T-helper 1 cell treated with Interleukin-12 subunit alpha and Interleukin-12 subunit beta and Interleukin-4 antibody, amounts not matched to agents 30 μg/mL and 1 μg/mL, for 36 hours (primary cell): ENCODE results near the gene SAMD11.
"Not testable (repeated sequence)": the region's sequence is repeated elsewhere in the genome, so short reads cannot be mapped to it uniquely, and the experiment has no call there.

Experiments
- H3K27ac Mint-ChIP-seq: one replicate; pipeline ENCODE4 v1.8.0; 2021; ENCODE audit warnings: mild to moderate bottlenecking, mixed read lengths
- H3K27me3 Mint-ChIP-seq: one replicate; pipeline ENCODE4 v1.8.0; 2021; ENCODE audit warnings: low read depth, mixed read lengths
- H3K36me3 Mint-ChIP-seq: one replicate; pipeline ENCODE4 v1.8.0; 2021; ENCODE audit warnings: low read depth, mixed read lengths
- H3K4me1 Mint-ChIP-seq: one replicate; pipeline ENCODE4 v1.8.0; 2021; ENCODE audit warnings: low read depth, mixed read lengths
- H3K4me3 Mint-ChIP-seq: one replicate; pipeline ENCODE4 v1.8.0; 2021; ENCODE audit warnings: mild to moderate bottlenecking, moderate library complexity, mixed read lengths
- H3K9me3 Mint-ChIP-seq: one replicate; pipeline ENCODE4 v1.8.0; 2021; ENCODE audit warnings: mixed read lengths

The SAMD11 gene

DNA sequence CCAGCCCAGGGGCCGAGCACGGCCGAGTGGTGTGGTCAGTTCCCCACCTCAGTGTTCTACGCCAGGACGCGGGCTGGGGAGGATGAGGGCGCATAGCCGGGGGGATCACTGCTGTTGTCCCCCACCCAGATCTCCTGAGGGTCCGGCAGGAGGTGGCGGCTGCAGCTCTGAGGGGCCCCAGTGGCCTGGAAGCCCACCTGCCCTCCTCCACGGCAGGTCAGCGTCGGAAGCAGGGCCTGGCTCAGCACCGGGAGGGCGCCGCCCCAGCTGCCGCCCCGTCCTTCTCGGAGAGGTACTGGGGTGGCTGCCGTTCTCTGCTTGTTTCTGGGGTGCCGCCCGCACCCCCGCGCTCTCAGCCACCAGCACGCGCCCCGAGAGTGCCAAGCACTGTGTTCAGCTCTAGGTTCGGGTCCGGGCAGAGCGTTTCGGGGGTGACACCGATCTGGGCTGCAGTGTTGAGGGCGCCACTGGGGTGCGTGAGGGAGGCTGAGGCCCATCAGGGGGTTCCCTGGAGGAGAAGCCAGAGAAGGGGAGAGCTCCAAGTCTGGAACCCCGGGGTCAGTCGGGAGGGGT, 17.4 kb downstream of the SAMD11 start:
- H3K27me3 Mint-ChIP-seq: peaks cover 30% of the 10 kb centered on the region
- H3K36me3 Mint-ChIP-seq: peaks cover 8% of the 10 kb centered on the region
- peak overlapping the region; percentile 59 for H3K4me3 Mint-ChIP-seq
- peak overlapping the region; percentile 45 for H3K27ac Mint-ChIP-seq
- no peaks in the 10 kb centered on the region for H3K9me3 Mint-ChIP-seq
- peaks cover 3% of the 10 kb centered on the region for H3K4me1 Mint-ChIP-seq

- Mint-ChIP-seq H3K27me3 (peaks cover 30% of the 10 kb centered on the region), H3K9me3 (no peaks in the 10 kb centered on the region), H3K36me3 (peaks cover 8% of the 10 kb centered on the region), H3K4me1 (peaks cover 3% of the 10 kb centered on the region), H3K4me3 (peak overlapping the region; percentile 59), H3K27ac (no peak overlapping the region)
Observed at GRCh38 chr1:941588-942383, 18.1 kb downstream of the SAMD11 start.

DNA sequence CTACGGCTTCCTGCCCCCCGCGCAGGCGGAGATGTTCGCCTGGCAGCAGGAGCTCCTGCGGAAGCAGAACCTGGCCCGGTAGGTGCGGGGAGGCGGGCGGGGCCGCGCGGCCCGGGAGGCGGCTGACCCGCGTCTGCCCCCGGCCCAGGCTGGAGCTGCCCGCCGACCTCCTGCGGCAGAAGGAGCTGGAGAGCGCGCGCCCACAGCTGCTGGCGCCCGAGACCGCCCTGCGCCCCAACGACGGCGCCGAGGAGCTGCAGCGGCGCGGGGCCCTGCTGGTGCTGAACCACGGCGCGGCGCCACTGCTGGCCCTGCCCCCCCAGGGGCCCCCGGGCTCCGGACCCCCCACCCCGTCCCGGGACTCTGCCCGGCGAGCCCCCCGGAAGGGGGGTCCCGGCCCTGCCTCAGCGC, 18.7 kb downstream of the SAMD11 start:
- no peak overlapping the region for H3K4me3 Mint-ChIP-seq
- H3K36me3 Mint-ChIP-seq: peaks cover 10% of the 10 kb centered on the region
- no peaks in the 10 kb centered on the region for H3K9me3 Mint-ChIP-seq
- peaks cover 3% of the 10 kb centered on the region for H3K4me1 Mint-ChIP-seq
- H3K27ac Mint-ChIP-seq: no peak overlapping the region
- peaks cover 30% of the 10 kb centered on the region for H3K27me3 Mint-ChIP-seq

- Mint-ChIP-seq H3K9me3 (no peaks in the 10 kb centered on the region), H3K36me3 (peaks cover 10% of the 10 kb centered on the region), H3K27me3 (peaks cover 25% of the 10 kb centered on the region), H3K27ac (no peak overlapping the region), H3K4me1 (peaks cover 3% of the 10 kb centered on the region), H3K4me3 (no peak overlapping the region)
Observed at GRCh38 chr1:942864-943533, 19.3 kb downstream of the SAMD11 start.

DNA sequence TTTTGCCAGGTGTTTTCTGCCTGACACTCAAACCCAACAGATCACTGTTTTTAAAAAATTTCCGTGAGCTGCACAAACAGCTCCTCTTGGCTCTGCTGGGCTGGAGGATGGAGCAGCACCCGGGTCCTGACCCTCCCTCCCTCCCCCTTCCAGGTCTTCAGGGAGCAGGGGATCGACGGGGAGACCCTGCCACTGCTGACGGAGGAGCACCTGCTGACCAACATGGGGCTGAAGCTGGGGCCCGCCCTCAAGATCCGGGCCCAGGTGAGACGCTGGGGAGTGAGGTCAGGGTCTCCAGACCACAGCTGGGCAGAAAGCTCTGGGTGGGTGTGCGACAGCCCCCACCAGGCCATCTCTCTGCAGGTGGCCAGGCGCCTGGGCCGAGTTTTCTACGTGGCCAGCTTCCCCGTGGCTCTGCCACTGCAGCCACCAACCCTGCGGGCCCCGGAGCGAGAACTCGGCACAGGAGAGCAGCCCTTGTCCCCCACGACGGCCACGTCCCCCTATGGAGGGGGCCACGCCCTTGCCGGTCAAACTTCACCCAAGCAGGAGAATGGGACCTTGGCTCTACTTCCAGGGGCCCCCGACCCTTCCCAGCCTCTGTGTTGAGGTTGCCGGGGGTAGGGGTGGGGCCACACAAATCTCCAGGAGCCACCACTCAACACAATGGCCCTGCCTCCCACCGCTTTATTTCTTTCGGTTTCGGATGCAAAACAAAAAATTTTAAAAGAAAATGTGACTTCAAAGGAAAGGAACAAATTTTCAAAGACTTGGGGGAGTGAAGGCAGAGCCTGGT, 20.0 kb downstream of the SAMD11 start:
- H3K4me1 Mint-ChIP-seq: peaks cover 3% of the 10 kb centered on the region
- peaks cover 11% of the 10 kb centered on the region for H3K36me3 Mint-ChIP-seq
- H3K27ac Mint-ChIP-seq: no peak overlapping the region
- no peak overlapping the region for H3K4me3 Mint-ChIP-seq
- H3K27me3 Mint-ChIP-seq: peaks cover 20% of the 10 kb centered on the region
- no peaks in the 10 kb centered on the region for H3K9me3 Mint-ChIP-seq

- Mint-ChIP-seq H3K4me3 (no peak overlapping the region), H3K36me3 (peaks cover 13% of the 10 kb centered on the region)
Observed at GRCh38 chr1:944341-945325, 20.9 kb downstream of the SAMD11 start.

GRCh38 chr1:945688-946556, 22.2 kb downstream of the SAMD11 start:
- Mint-ChIP-seq H3K9me3 (no peaks in the 10 kb centered on the region), H3K4me3 (no peak overlapping the region), H3K36me3 (peaks cover 26% of the 10 kb centered on the region), H3K27ac (no peak overlapping the region), H3K4me1 (peaks cover 3% of the 10 kb centered on the region), H3K27me3 (peaks cover 11% of the 10 kb centered on the region)

More at GRCh38 chr1:944341-945325, 20.9 kb downstream of the SAMD11 start:
- Mint-ChIP-seq H3K27me3 (peaks cover 16% of the 10 kb centered on the region), H3K27ac (no peak overlapping the region), H3K9me3 (no peaks in the 10 kb centered on the region), H3K4me1 (peaks cover 3% of the 10 kb centered on the region)

- not testable (repeated sequence) for H3K9me3 Mint-ChIP-seq, H3K4me3 Mint-ChIP-seq, H3K27ac Mint-ChIP-seq, H3K4me1 Mint-ChIP-seq, H3K27me3 Mint-ChIP-seq
- H3K36me3 Mint-ChIP-seq: peaks cover 30% of the 10 kb centered on the region
Observed at GRCh38 chr1:946811-947210, 23.1 kb downstream of the SAMD11 start.

DNA sequence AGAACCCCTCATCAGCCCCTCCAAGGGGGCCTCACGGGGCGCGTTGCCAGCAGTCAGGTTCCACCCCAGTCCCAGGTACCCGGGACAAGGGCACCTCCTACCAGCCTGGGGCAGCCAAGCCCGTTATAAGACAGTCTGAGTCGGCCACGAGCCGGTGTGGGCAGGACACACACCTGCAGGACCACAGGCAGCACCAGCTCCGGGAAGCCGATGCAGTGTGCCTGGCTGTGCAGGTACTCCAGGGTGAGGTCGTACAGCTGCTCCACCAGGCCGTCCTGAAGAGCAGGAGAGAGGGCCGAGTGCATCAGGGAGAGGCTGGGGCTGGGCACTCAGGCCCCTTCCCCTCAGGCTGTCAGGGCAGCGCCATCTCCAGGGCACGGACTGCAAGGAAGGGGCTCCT, 24.2 kb downstream of the SAMD11 start:
- Mint-ChIP-seq H3K4me1 (no peaks in the 10 kb centered on the region), H3K27ac (no peak overlapping the region), H3K9me3 (no peaks in the 10 kb centered on the region), H3K4me3 (no peak overlapping the region), H3K36me3 (peaks cover 30% of the 10 kb centered on the region), H3K27me3 (peaks cover 4% of the 10 kb centered on the region)

DNA sequence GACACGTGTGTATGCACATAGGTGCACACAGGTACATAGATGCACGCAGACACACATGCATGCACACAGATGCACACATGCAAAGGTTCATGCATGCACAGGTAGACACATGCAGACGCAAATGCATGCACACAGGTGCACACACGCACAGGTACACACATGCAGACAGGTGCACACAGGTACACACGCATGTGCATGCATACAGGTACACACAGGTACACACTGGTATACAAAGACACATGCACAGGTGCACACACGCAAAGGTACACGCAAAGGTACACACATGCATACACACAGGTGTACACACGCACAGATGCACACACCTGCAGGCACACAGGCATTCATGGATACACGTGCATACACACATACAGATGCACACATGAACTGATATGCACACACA, 26.5 kb downstream of the SAMD11 start:
- Mint-ChIP-seq H3K4me1 (no peaks in the 10 kb centered on the region), H3K9me3 (no peaks in the 10 kb centered on the region), H3K27ac (no peak overlapping the region), H3K36me3 (peaks cover 40% of the 10 kb centered on the region), H3K27me3 (no peaks in the 10 kb centered on the region), H3K4me3 (no peak overlapping the region)

- Mint-ChIP-seq H3K4me3 (no peak overlapping the region), H3K4me1 (no peaks in the 10 kb centered on the region), H3K9me3 (no peaks in the 10 kb centered on the region), H3K36me3 (peaks cover 37% of the 10 kb centered on the region), H3K27ac (no peak overlapping the region), H3K27me3 (no peaks in the 10 kb centered on the region)
Observed at GRCh38 chr1:950881-951280, 27.2 kb downstream of the SAMD11 start.

DNA sequence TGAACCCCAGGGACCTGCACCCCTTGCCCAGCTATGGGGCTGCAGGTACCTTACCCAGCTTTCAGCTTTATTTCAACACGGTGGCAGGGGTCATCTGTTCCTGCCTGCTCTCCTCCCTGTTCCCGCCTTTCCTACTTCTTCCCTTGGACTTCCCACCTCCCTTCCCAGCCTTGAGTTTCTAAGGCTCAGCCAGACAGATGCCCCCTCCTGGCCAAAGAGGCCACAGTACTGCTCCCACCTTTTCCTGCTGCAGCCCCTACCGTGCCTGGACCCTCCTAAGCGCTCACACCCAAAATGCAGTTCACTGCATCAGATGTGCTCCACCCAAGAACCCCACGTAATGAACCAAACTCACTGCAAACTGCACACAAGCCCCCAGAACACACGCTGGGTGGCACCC, 27.6 kb downstream of the SAMD11 start:
- Mint-ChIP-seq H3K27ac (no peak overlapping the region), H3K36me3 (peaks cover 36% of the 10 kb centered on the region)

GRCh38 chr1:952201-952600, 28.5 kb downstream of the SAMD11 start:
- H3K4me1 Mint-ChIP-seq: no peaks in the 10 kb centered on the region
- H3K36me3 Mint-ChIP-seq: peaks cover 35% of the 10 kb centered on the region
- no peaks in the 10 kb centered on the region for H3K27me3 Mint-ChIP-seq
- no peaks in the 10 kb centered on the region for H3K9me3 Mint-ChIP-seq
- no peak overlapping the region for H3K4me3 Mint-ChIP-seq
- no peak overlapping the region for H3K27ac Mint-ChIP-seq

More for the DNA sequence above, 27.6 kb downstream of the SAMD11 start:
- Mint-ChIP-seq H3K4me1 (no peaks in the 10 kb centered on the region), H3K9me3 (no peaks in the 10 kb centered on the region), H3K27me3 (no peaks in the 10 kb centered on the region), H3K4me3 (no peak overlapping the region)
